Mesendoderm (in vitro differentiated cells): ENCODE measurements around the gene NRXN3.

Experiments
- DNase-seq: peaks from one replicate; pipeline ENCODE4 v3.0.0; 2013
- H2AK5ac ChIP-seq: 2 replicates; pipeline ENCODE4 v1.6.1; 2013; ENCODE audit warnings: low read length, inconsistent platforms
- H2BK120ac ChIP-seq: 2 replicates; pipeline ENCODE4 v1.6.1; 2013; ENCODE audit warnings: low read depth, mild to moderate bottlenecking, low read length, moderate library complexity, mixed read lengths
- H2BK15ac ChIP-seq: replicated peaks from 2 replicates; pipeline ENCODE4 v1.6.1; 2013; ENCODE audit warnings: low read depth, mild to moderate bottlenecking, moderate library complexity
- H2BK5ac ChIP-seq: 2 replicates; pipeline ENCODE4 v1.6.1; 2013; ENCODE audit warnings: low read length, inconsistent platforms
- H3K18ac ChIP-seq: 2 replicates; pipeline ENCODE4 v1.6.1; 2013; ENCODE audit warnings: mild to moderate bottlenecking, low read length, mixed read lengths
- H3K23ac ChIP-seq: one replicate; pipeline ENCODE4 v1.6.1; 2013; ENCODE audit warnings: low read length
- H3K27ac ChIP-seq: 2 replicates; pipeline ENCODE4 v1.5.1; 2013; ENCODE audit warnings: low read depth, mild to moderate bottlenecking, inconsistent platforms, low read length, moderate library complexity
- H3K27me3 ChIP-seq: 2 replicates; pipeline ENCODE4 v1.6.1; 2013; ENCODE audit warnings: low read length, control low read depth, mild to moderate bottlenecking, inconsistent platforms; ENCODE audit not compliant: insufficient read depth, poor library complexity
- H3K36me3 ChIP-seq: 2 replicates; pipeline ENCODE4 v1.6.1; 2013; ENCODE audit warnings: low read length, inconsistent platforms; ENCODE audit not compliant: control insufficient read depth, insufficient read depth
- H3K4ac ChIP-seq: one replicate; pipeline ENCODE4 v1.6.1; 2013; ENCODE audit warnings: low read depth, mild to moderate bottlenecking, low read length, moderate library complexity
- H3K4me1 ChIP-seq: 2 replicates; pipeline ENCODE4 v1.6.1; 2013; ENCODE audit warnings: low read depth, low read length, inconsistent platforms; ENCODE audit not compliant: control insufficient read depth
- H3K4me2 ChIP-seq: 2 replicates; pipeline ENCODE4 v1.6.1; 2013; ENCODE audit warnings: low read length
- H3K4me3 ChIP-seq: 2 replicates; pipeline ENCODE4 v1.5.1; 2013; ENCODE audit warnings: mild to moderate bottlenecking, low read length
- H3K56ac ChIP-seq: one replicate; pipeline ENCODE4 v1.6.1; 2013; ENCODE audit warnings: low read length
- H3K79me1 ChIP-seq: 2 replicates; pipeline ENCODE4 v1.6.1; 2013; ENCODE audit warnings: low read length, inconsistent platforms
- H3K79me2 ChIP-seq: 2 replicates; pipeline ENCODE4 v1.6.1; 2013; ENCODE audit warnings: mild to moderate bottlenecking, low read length; ENCODE audit not compliant: control insufficient read depth, insufficient read depth
- H3K9ac ChIP-seq: 2 replicates; pipeline ENCODE4 v1.6.1; 2013; ENCODE audit warnings: low read length, inconsistent platforms
- H4K5ac ChIP-seq: one replicate; pipeline ENCODE4 v1.6.1; 2013; ENCODE audit warnings: low read length
- H4K8ac ChIP-seq: one replicate; pipeline ENCODE4 v1.6.1; 2013; ENCODE audit warnings: low read depth, mild to moderate bottlenecking, control low read depth, low read length, moderate library complexity
- WGBS: extraction: QIAGEN DNeasy Blood & Tissue Kit; methylation state at CpG from one replicate; pipeline ENCODE4 v1.1.7; 2013; ENCODE audit warnings: low lambda C conversion rate, missing lambda C conversion rate; ENCODE audit not compliant: insufficient coverage; ENCODE audit errors: extremely low coverage; 5-methylcytosine and 5-hydroxymethylcytosine counted together

Gene NRXN3

DNA sequence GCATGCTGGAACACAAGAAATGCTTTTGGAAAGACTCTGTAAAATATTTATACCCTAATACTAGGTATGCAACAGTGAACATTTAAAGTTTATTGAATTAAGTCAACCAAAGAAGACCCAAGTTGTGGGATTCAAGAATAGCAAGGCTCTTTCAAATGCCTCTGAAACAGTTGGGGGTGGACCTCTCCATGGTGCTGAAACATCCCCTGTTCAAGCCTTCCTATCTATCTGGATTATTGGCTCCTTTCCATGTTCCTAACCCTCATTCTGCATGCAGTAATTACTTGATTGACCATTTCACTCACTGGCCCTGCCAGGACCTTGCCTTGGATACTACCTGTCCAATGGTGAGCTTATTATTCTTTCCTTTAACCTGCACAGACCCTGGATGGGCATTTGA is 349.7 kb downstream of the NRXN3 start:
- H3K4me3 ChIP-seq: no peak overlapping the region
- H4K5ac ChIP-seq: no peak overlapping the region
- H3K27me3 ChIP-seq: no peaks in the 10 kb centered on the region
- no peak overlapping the region for H2BK15ac ChIP-seq
- H3K4me2 ChIP-seq: no peak overlapping the region
- H3K79me2 ChIP-seq: no peaks in the 10 kb centered on the region
- H3K23ac ChIP-seq: no peak overlapping the region
- H3K36me3 ChIP-seq: no peaks in the 10 kb centered on the region
- H2BK5ac ChIP-seq: no peak overlapping the region
- H4K8ac ChIP-seq: no peak overlapping the region
- H3K4ac ChIP-seq: no peak overlapping the region
- H3K56ac ChIP-seq: no peak overlapping the region
- no peak overlapping the region for H2AK5ac ChIP-seq
- H3K27ac ChIP-seq: no peak overlapping the region
- H3K79me1 ChIP-seq: no peaks in the 10 kb centered on the region
- H2BK120ac ChIP-seq: no peak overlapping the region
- DNase-seq: peak; percentile 71
- H3K18ac ChIP-seq: no peak overlapping the region
- no peak overlapping the region for H3K9ac ChIP-seq
- H3K4me1 ChIP-seq: no peaks in the 10 kb centered on the region

DNA sequence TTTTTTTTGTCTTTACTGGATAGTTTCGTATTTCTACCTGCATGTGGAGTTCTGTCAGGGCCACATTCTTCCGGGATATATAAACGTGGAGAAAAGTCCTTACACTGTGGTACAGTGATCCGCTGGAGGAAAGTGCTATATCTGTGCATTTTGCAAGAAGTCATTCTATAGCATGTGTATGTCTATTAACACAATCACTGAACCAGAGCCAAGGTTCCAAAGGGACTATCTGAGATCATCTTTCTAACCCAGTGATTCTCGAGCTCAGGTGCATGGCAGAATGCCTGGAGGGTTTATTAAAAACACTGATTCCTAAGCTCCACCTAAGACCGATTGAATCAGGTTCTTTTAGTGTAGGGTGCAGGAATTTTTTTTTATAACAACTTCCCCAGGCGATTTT is 354.0 kb downstream of the NRXN3 start:
- H3K27me3 ChIP-seq: no peaks in the 10 kb centered on the region

DNA sequence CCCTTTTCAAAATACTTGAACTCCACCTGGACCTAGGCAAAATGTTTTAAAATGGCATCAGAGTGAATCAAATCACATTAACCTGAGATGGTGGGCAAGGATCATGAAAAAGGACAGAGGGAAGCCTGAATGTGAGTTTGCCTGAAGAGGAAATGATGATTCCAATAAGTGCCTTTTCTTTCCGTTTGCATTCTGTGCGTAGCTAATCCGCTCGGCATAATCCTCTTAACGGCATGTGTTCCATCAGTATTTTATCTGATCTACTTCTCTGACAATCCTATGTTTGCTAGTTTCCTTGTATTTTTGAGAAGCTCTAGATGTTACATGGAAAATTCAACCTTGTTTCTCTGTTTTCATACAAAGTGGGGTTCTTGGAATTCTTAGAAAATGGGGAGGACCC is 354.6 kb downstream of the NRXN3 start:
- no peak overlapping the region for H3K18ac ChIP-seq
- H2BK15ac ChIP-seq: no peak overlapping the region
- no peak overlapping the region for H2BK120ac ChIP-seq
- H3K23ac ChIP-seq: no peak overlapping the region
- no peaks in the 10 kb centered on the region for H3K27me3 ChIP-seq
- no peak overlapping the region for H3K56ac ChIP-seq
- no peaks in the 10 kb centered on the region for H3K4me1 ChIP-seq
- H3K4me3 ChIP-seq: no peak overlapping the region
- no peak overlapping the region for H2BK5ac ChIP-seq
- no peak overlapping the region for H3K4me2 ChIP-seq
- no peak overlapping the region for H3K4ac ChIP-seq
- no peaks in the 10 kb centered on the region for H3K79me2 ChIP-seq
- H3K9ac ChIP-seq: no peak overlapping the region
- no peak overlapping the region for H3K27ac ChIP-seq
- H3K36me3 ChIP-seq: no peaks in the 10 kb centered on the region
- H4K5ac ChIP-seq: no peak overlapping the region
- H3K79me1 ChIP-seq: no peaks in the 10 kb centered on the region
- WGBS: no CpG with 5 or more reads among the region's 5 CpGs
- H2AK5ac ChIP-seq: no peak overlapping the region
- H4K8ac ChIP-seq: no peak overlapping the region
- DNase-seq: no peak

More for the DNA sequence above, 354.0 kb downstream of the NRXN3 start:
- no peak overlapping the region for H2BK5ac ChIP-seq
- no peak overlapping the region for H3K23ac ChIP-seq
- H2AK5ac ChIP-seq: no peak overlapping the region
- WGBS: no CpG with 5 or more reads among the region's 7 CpGs
- H3K4me1 ChIP-seq: no peaks in the 10 kb centered on the region
- DNase-seq: no peak
- no peak overlapping the region for H3K27ac ChIP-seq
- no peak overlapping the region for H4K8ac ChIP-seq
- H3K79me1 ChIP-seq: no peaks in the 10 kb centered on the region
- no peak overlapping the region for H3K4me2 ChIP-seq
- no peaks in the 10 kb centered on the region for H3K36me3 ChIP-seq
- no peak overlapping the region for H3K18ac ChIP-seq
- no peak overlapping the region for H4K5ac ChIP-seq
- H2BK15ac ChIP-seq: no peak overlapping the region
- no peak overlapping the region for H2BK120ac ChIP-seq
- no peak overlapping the region for H3K4ac ChIP-seq
- H3K56ac ChIP-seq: no peak overlapping the region
- H3K9ac ChIP-seq: no peak overlapping the region
- no peaks in the 10 kb centered on the region for H3K79me2 ChIP-seq
- no peak overlapping the region for H3K4me3 ChIP-seq

DNA sequence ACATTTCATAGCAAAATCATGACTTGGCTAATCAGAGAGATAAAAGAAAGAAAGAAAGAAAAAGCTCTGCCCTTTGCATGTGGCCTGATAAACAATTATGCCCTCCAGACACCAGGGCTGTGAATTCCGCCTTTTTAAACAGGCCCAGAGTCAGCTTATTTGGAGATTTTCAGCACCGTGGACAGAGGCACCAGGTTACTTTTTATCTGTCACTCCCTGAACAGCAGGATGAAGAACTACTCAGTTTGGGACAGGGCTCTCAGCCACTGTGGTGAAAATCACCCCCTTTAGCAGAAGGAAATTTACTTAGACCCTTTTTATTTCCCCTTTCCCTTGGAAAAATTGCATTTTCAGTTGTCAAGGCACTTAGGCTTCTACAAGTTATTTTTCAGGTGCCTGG is 359.9 kb downstream of the NRXN3 start:
- no peak overlapping the region for H3K9ac ChIP-seq
- H3K18ac ChIP-seq: no peak overlapping the region
- H3K27ac ChIP-seq: no peak overlapping the region
- no peaks in the 10 kb centered on the region for H3K4me1 ChIP-seq
- H3K4me3 ChIP-seq: no peak overlapping the region
- H2AK5ac ChIP-seq: no peak overlapping the region
- no peak overlapping the region for H3K56ac ChIP-seq
- no peaks in the 10 kb centered on the region for H3K36me3 ChIP-seq
- H3K4me2 ChIP-seq: no peak overlapping the region
- no peak overlapping the region for H3K23ac ChIP-seq
- H3K4ac ChIP-seq: no peak overlapping the region
- H2BK5ac ChIP-seq: no peak overlapping the region
- peak; percentile 80 for DNase-seq
- H2BK15ac ChIP-seq: no peak overlapping the region
- no peaks in the 10 kb centered on the region for H3K79me1 ChIP-seq
- H4K8ac ChIP-seq: no peak overlapping the region
- H3K27me3 ChIP-seq: no peaks in the 10 kb centered on the region
- no peaks in the 10 kb centered on the region for H3K79me2 ChIP-seq
- H4K5ac ChIP-seq: no peak overlapping the region
- no CpG with 5 or more reads among the region's 2 CpGs for WGBS
- no peak overlapping the region for H2BK120ac ChIP-seq

DNA sequence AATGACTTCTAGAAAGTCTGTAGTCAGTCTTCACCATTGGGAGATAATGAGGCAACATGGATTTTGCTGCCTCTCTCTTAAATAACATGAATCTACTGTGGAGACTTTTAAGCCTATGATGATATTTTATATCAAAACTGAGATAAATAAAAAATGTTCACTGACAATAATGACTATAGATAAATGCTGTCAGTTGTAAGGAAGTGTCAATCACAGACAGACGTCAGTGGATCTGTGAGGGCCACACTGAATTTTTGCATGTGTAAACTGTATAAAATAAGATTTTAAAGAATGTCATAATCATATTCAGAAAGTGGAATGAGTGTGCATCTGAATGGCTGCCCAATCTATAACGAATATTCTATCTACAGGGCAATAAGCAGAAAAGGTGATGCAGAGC is 364.0 kb downstream of the NRXN3 start:
- Histone ChIP-seq H3K56ac (no peak overlapping the region), H3K27ac (no peak overlapping the region), H2BK15ac (no peak overlapping the region), H3K4me2 (no peak overlapping the region), H3K36me3 (no peaks in the 10 kb centered on the region), H3K79me1 (no peaks in the 10 kb centered on the region), H2BK120ac (no peak overlapping the region), H3K23ac (no peak overlapping the region), H3K4me1 (no peaks in the 10 kb centered on the region), H4K8ac (no peak overlapping the region), H3K27me3 (no peaks in the 10 kb centered on the region), H4K5ac (no peak overlapping the region), H3K79me2 (no peaks in the 10 kb centered on the region), H3K9ac (no peak overlapping the region), H2BK5ac (no peak overlapping the region), H3K4me3 (no peak overlapping the region), H2AK5ac (no peak overlapping the region), H3K4ac (no peak overlapping the region), H3K18ac (no peak overlapping the region)
- WGBS: no CpG with 5 or more reads among the region's 2 CpGs
- no peak for DNase-seq

DNA sequence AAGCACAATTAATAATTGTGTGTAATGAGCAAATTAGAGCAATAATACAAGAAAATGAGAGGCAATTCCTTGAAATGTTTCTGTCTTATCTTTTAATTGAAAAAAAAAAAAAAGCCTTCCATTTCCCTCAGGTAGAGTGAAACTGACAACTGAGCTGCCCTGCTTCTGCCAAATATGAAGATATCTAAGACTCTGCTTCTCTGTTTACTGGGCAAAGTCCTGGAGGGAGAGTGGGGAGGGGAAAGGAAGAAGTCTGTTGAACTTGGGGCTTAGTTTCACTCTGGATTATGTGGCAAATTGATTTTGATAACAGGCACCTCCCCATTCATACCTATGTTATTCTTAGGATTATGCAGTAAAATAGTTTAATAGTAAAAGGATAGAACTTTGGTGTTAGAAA is 364.9 kb downstream of the NRXN3 start:
- no peak overlapping the region for H4K5ac ChIP-seq
- no peaks in the 10 kb centered on the region for H3K79me1 ChIP-seq
- H3K9ac ChIP-seq: no peak overlapping the region
- H3K4me1 ChIP-seq: no peaks in the 10 kb centered on the region
- H3K79me2 ChIP-seq: no peaks in the 10 kb centered on the region
- no peak overlapping the region for H3K27ac ChIP-seq
- H3K56ac ChIP-seq: no peak overlapping the region
- DNase-seq: no peak
- H2AK5ac ChIP-seq: no peak overlapping the region
- H2BK15ac ChIP-seq: no peak overlapping the region
- no peak overlapping the region for H3K23ac ChIP-seq
- H3K4me3 ChIP-seq: no peak overlapping the region
- no peaks in the 10 kb centered on the region for H3K36me3 ChIP-seq
- no peak overlapping the region for H2BK5ac ChIP-seq
- H3K4me2 ChIP-seq: no peak overlapping the region
- H4K8ac ChIP-seq: no peak overlapping the region
- H2BK120ac ChIP-seq: no peak overlapping the region
- H3K27me3 ChIP-seq: no peaks in the 10 kb centered on the region
- H3K18ac ChIP-seq: no peak overlapping the region
- H3K4ac ChIP-seq: no peak overlapping the region
